H9 (cell line): ENCODE results near the gene ALDH1A2. TPM values are rescaled to one million over a fixed set of nuclear protein-coding genes. Genes with fewer than 3 reads are reported as not detected.

Source experiments
- DNase-seq: peaks from one replicate; pipeline ENCODE4 v3.0.0-alpha.2; 2017
- H2AFZ ChIP-seq: one replicate; pipeline ENCODE4 v1.6.1; 2013; ENCODE audit warnings: mild to moderate bottlenecking, low read length, control low read depth, moderate library complexity
- H2AK5ac ChIP-seq: 2 replicates; pipeline ENCODE4 v1.6.1; 2013; ENCODE audit warnings: low read length, control low read depth, mixed read lengths; ENCODE audit not compliant: insufficient read length
- H2BK120ac ChIP-seq: one replicate; pipeline ENCODE4 v1.6.1; 2013; ENCODE audit warnings: low read depth, mild to moderate bottlenecking, low read length, control low read depth, inconsistent platforms; ENCODE audit not compliant: poor library complexity, severe bottlenecking
- H2BK12ac ChIP-seq: 2 replicates; pipeline ENCODE4 v1.6.1; 2013; ENCODE audit warnings: low read length, control low read depth, mixed read lengths, low read depth; ENCODE audit not compliant: insufficient read length
- H2BK15ac ChIP-seq: 2 replicates; pipeline ENCODE4 v1.6.1; 2013; ENCODE audit warnings: low read depth, low read length, control low read depth
- H2BK20ac ChIP-seq: one replicate; pipeline ENCODE4 v1.6.1; 2013; ENCODE audit warnings: low read depth, mild to moderate bottlenecking, low read length, control low read depth, inconsistent platforms; ENCODE audit not compliant: poor library complexity, severe bottlenecking
- H2BK5ac ChIP-seq: 2 replicates; pipeline ENCODE4 v1.6.1; 2013; ENCODE audit warnings: low read length, control low read depth, mixed read lengths; ENCODE audit not compliant: insufficient read length
- H3K14ac ChIP-seq: 2 replicates; pipeline ENCODE4 v1.6.1; 2013; ENCODE audit warnings: low read length, control low read depth; ENCODE audit not compliant: insufficient read depth
- H3K18ac ChIP-seq: 2 replicates; pipeline ENCODE4 v1.6.1; 2013; ENCODE audit warnings: low read depth, mild to moderate bottlenecking, mixed read lengths, low read length, control low read depth; ENCODE audit not compliant: insufficient read length
- H3K23ac ChIP-seq: 2 replicates; pipeline ENCODE4 v1.6.1; 2013; ENCODE audit warnings: low read length, control low read depth, mixed read lengths, low read depth; ENCODE audit not compliant: insufficient read length
- H3K23me2 ChIP-seq: 2 replicates; pipeline ENCODE4 v1.6.1; 2013; ENCODE audit warnings: low read depth, mild to moderate bottlenecking, mixed read lengths, low read length, control low read depth; ENCODE audit not compliant: insufficient read length, poor library complexity, severe bottlenecking
- H3K27ac ChIP-seq: 2 replicates; pipeline ENCODE4 v1.5.1; 2013; ENCODE audit warnings: low read length, control low read depth, mixed read lengths, low read depth; ENCODE audit not compliant: insufficient read length
- H3K27me3 ChIP-seq: 2 replicates; pipeline ENCODE4 v1.6.1; 2013; ENCODE audit warnings: low read length, control low read depth, inconsistent platforms; ENCODE audit not compliant: insufficient read depth
- H3K4ac ChIP-seq: 2 replicates; pipeline ENCODE4 v1.6.1; 2013; ENCODE audit warnings: low read depth, mild to moderate bottlenecking, control low read depth, inconsistent platforms, low read length, moderate library complexity
- H3K4me1 ChIP-seq: 2 replicates; pipeline ENCODE4 v1.6.1; 2013; ENCODE audit warnings: low read length, control low read depth, inconsistent platforms; ENCODE audit not compliant: insufficient read depth
- H3K4me2 ChIP-seq: 2 replicates; pipeline ENCODE4 v1.6.1; 2013; ENCODE audit warnings: low read length, control low read depth, mixed read lengths; ENCODE audit not compliant: insufficient read length, insufficient read depth
- H3K56ac ChIP-seq: 2 replicates; pipeline ENCODE4 v1.6.1; 2013; ENCODE audit warnings: low read depth, mild to moderate bottlenecking, mixed read lengths, low read length, control low read depth; ENCODE audit not compliant: insufficient read length
- H3K79me1 ChIP-seq: 2 replicates; pipeline ENCODE4 v1.6.1; 2013; ENCODE audit warnings: low read depth, mild to moderate bottlenecking, moderate library complexity, low read length, control low read depth, inconsistent platforms; ENCODE audit not compliant: insufficient read depth, poor library complexity, severe bottlenecking
- H3K79me2 ChIP-seq: 2 replicates; pipeline ENCODE4 v1.6.1; 2013; ENCODE audit warnings: low read length, control low read depth, inconsistent platforms; ENCODE audit not compliant: insufficient read depth
- H3K9ac ChIP-seq: 2 replicates; pipeline ENCODE4 v1.6.1; 2013; ENCODE audit warnings: low read length, control low read depth, mixed read lengths; ENCODE audit not compliant: insufficient read length; ENCODE audit errors: extremely low read depth
- H3K9me3 ChIP-seq: one replicate; pipeline ENCODE4 v1.6.1; 2013; ENCODE audit warnings: low read depth, low read length, inconsistent platforms; ENCODE audit not compliant: control insufficient read depth
- H3T11ph ChIP-seq: one replicate; pipeline ENCODE4 v1.6.1; 2013; ENCODE audit warnings: mild to moderate bottlenecking, low read length, control low read depth, inconsistent platforms
- H4K20me1 ChIP-seq: one replicate; pipeline ENCODE4 v1.6.1; 2013; ENCODE audit not compliant: control insufficient read depth, insufficient read length, insufficient read depth
- H4K5ac ChIP-seq: 2 replicates; pipeline ENCODE4 v1.6.1; 2013; ENCODE audit warnings: low read depth, mild to moderate bottlenecking, mixed read lengths, low read length, control low read depth; ENCODE audit not compliant: insufficient read length
- H4K8ac ChIP-seq: replicated peaks from 2 replicates; pipeline ENCODE4 v1.6.1; 2013; ENCODE audit warnings: low read length, control low read depth, mixed read lengths, low read depth; ENCODE audit not compliant: insufficient read length
- H4K91ac ChIP-seq: 2 replicates; pipeline ENCODE4 v1.6.1; 2013; ENCODE audit warnings: low read depth, mild to moderate bottlenecking, moderate library complexity, mixed read lengths, low read length, control low read depth; ENCODE audit not compliant: insufficient read length
- H3K27ac Mint-ChIP-seq, 3 experiments: 2 replicates in 2 of 3; 3 replicates in 1 of 3; pipeline ENCODE4 v1.8.0; 2020 to 2021; ENCODE audit warnings: mixed read lengths in 3 of 3, mild to moderate bottlenecking in 1 of 3, moderate library complexity in 1 of 3
- H3K27me3 Mint-ChIP-seq: 2 replicates; pipeline ENCODE4 v1.8.0; 2021; ENCODE audit warnings: low read depth, mild to moderate bottlenecking, moderate library complexity, mixed read lengths
- H3K36me3 Mint-ChIP-seq, 3 experiments: 2 replicates in 2 of 3; 3 replicates in 1 of 3; pipeline ENCODE4 v1.8.0; 2020 to 2021; ENCODE audit warnings: low read depth in 3 of 3, mixed read lengths in 3 of 3; ENCODE audit not compliant: insufficient read depth in 1 of 3
- H3K4me1 Mint-ChIP-seq, 2 experiments: 2 replicates each; pipeline ENCODE4 v1.8.0; 2020; ENCODE audit warnings: mixed read lengths in 2 of 2
- H3K4me3 Mint-ChIP-seq, 2 experiments: 2 replicates in 1 of 2; 3 replicates in 1 of 2; pipeline ENCODE4 v1.8.0; 2020 to 2021; ENCODE audit warnings: mild to moderate bottlenecking in 2 of 2, mixed read lengths in 2 of 2, moderate library complexity in 1 of 2
- H3K9me3 Mint-ChIP-seq, 2 experiments: 2 replicates in 1 of 2; 3 replicates in 1 of 2; pipeline ENCODE4 v1.8.0; 2020; ENCODE audit warnings: mild to moderate bottlenecking in 2 of 2, mixed read lengths in 2 of 2, moderate library complexity in 1 of 2
- CTCF ChIP-seq: fragments of 200-600 bp; sonication (generic); conservative IDR thresholded peaks from 3 replicates; pipeline ENCODE4 v1.8.0; 2021; ENCODE audit warnings: antibody characterized with exemption, mild to moderate bottlenecking
- WGBS: extraction: QIAGEN DNeasy Blood & Tissue Kit; methylation state at CpG from one replicate; pipeline ENCODE4 v1.1.7; 2013; ENCODE audit warnings: missing lambda C conversion rate, low lambda C conversion rate, mixed read lengths; ENCODE audit not compliant: insufficient read length; ENCODE audit errors: extremely low coverage; 5-methylcytosine and 5-hydroxymethylcytosine counted together
- total RNA-seq: library from RNA; stranded (reverse); gene quantifications from 2 replicates; pipeline ENCODE4 v1.2.1, GENCODE V29; 2021

The ALDH1A2 gene
- total RNA-seq, 1 experiment from 2014 or later = 0.72 TPM

GRCh38 chr15:58057559-58057958 is 8.0 kb downstream of the ALDH1A2 start:
- Histone ChIP-seq H3K27ac (no peak overlapping the region), H3K79me2 (no peaks in the 10 kb centered on the region), H3K79me1 (no peaks in the 10 kb centered on the region), H3K9me3 (no peaks in the 10 kb centered on the region), H3K27me3 (peaks cover 12% of the 10 kb centered on the region), H2BK12ac (no peak overlapping the region), H2BK20ac (no peak overlapping the region), H4K20me1 (no peaks in the 10 kb centered on the region), H2AK5ac (no peak overlapping the region), H3K4me2 (no peak overlapping the region), H3K18ac (no peak overlapping the region), H3K9ac (no peak overlapping the region), H2AFZ (no peak overlapping the region), H3K4ac (no peak overlapping the region), H3K23ac (no peak overlapping the region), H3K14ac (no peak overlapping the region), H2BK15ac (no peak overlapping the region), H4K91ac (no peak overlapping the region), H3T11ph (no peak overlapping the region), H3K4me1 (no peaks in the 10 kb centered on the region), H2BK120ac (no peak overlapping the region), H2BK5ac (no peak overlapping the region), H4K8ac (no peak overlapping the region), H4K5ac (no peak overlapping the region), H3K56ac (no peak overlapping the region), H3K23me2 (no peaks in the 10 kb centered on the region)
- H3K9me3 Mint-ChIP-seq = no peaks in the 10 kb centered on the region
- peaks cover 86% of the 10 kb centered on the region for H3K27me3 Mint-ChIP-seq
- no CpG with 5 or more reads among the region's 1 CpG for WGBS
- no peak overlapping the region for H3K4me3 Mint-ChIP-seq
- H3K36me3 Mint-ChIP-seq = no peaks in the 10 kb centered on the region
- no peak for TF ChIP-seq CTCF
- H3K4me1 Mint-ChIP-seq = peaks cover 0 to 12% of the 10 kb centered on the region in 2 experiments; a peak in 3 of 4 replicates
- DNase-seq = no peak
- H3K27ac Mint-ChIP-seq = no peak overlapping the region
